ENCODE data around the gene IFITM10. TPM values are rescaled to one million over a fixed set of nuclear protein-coding genes. Genes with fewer than 3 reads are reported as not detected.

Gene IFITM10
- total RNA-seq, 4 donors from 2014 or later: 0.13 to 0.85 (median 0.31) TPM; not detected in 1

GRCh38 chr11:1763336-1763795, 13.0 kb upstream of the IFITM10 start:
- Histone ChIP-seq H3K36me3 (peaks cover 0 to 34% of the 10 kb centered on the region in 2 donors), H3K27me3 (no peaks in the 10 kb centered on the region), H3K9me3 (no peaks in the 10 kb centered on the region), H3K27ac (peak overlapping the region; percentile 10 to 91 (median 81)), H3K4me3 (peak overlapping the region; percentile 83 to 98), H3K4me1 (peaks cover 0 to 59% (median 36%) of the 10 kb centered on the region in 3 donors)
- no peak for ATAC-seq
- TF ChIP-seq POLR2AphosphoS5 (IDR thresholded peaks at IDR 0.05) (no peak), EP300 (IDR thresholded peaks at IDR 0.05) (no peak), POLR2A (IDR thresholded peaks at IDR 0.05) (no peak), CTCF (IDR thresholded peaks at IDR 0.05) (no peak)
- no CpG with 5 or more reads among the region's 32 CpGs for WGBS, 2 donors (ENCODE audit: low coverage in 1 of 2)

GRCh38 chr11:1762537-1763302, 12.3 kb upstream of the IFITM10 start:
- Histone ChIP-seq H3K36me3 (peaks cover 0 to 40% of the 10 kb centered on the region in 2 donors), H3K4me3 (peak overlapping the region; percentile 83 to 98), H3K27me3 (no peaks in the 10 kb centered on the region), H3K4me1 (peaks cover 0 to 60% (median 36%) of the 10 kb centered on the region in 3 donors), H3K27ac (peak overlapping the region in 3 of 4 donors; percentile 79 to 91 (median 83)), H3K9me3 (no peaks in the 10 kb centered on the region)
- ATAC-seq: peak; percentile 20
- no CpG with 5 or more reads among the region's 16 CpGs for WGBS, 2 donors (ENCODE audit: low coverage in 1 of 2)
- no peak for TF ChIP-seq EP300 (IDR thresholded peaks at IDR 0.05)
- no peak for TF ChIP-seq POLR2A (IDR thresholded peaks at IDR 0.05)
- no peak for TF ChIP-seq POLR2AphosphoS5 (IDR thresholded peaks at IDR 0.05)
- TF ChIP-seq CTCF (IDR thresholded peaks at IDR 0.05): no peak

DNA sequence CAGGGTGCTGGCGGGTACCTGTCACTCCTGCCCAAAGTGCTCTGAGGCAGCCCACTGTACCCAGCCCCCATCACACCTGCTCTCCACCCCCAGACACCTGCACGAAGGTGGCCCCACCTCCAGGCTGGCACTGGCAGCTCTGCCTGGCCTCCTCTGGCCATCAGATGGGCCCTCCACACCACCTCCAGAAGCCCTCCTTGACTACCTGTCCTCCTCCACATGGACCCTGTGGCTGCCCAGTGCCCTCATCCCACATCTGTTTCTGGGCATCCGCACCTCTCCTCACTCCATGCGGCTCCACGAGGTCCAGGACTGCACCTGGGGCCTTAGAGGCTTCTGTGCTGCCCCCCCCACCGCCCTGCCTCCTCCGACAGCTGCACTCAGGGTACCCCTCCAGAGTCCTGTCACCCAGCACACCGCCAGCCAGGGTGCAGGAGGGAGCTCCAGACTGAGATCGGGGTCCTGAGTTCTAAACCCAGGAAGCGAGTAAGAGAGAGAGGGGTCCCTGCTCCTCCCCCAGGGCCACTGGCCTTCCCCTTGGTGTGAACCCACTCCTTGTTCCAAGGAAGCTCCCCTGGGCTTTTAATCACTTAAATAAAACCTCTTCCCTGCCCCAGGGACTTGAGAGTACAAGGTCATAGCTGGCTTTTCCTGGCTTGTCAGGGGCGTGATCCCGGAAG, 11.6 kb upstream of the IFITM10 start:
- Histone ChIP-seq H3K36me3 (peaks cover 0 to 47% of the 10 kb centered on the region in 2 donors), H3K9me3 (no peaks in the 10 kb centered on the region), H3K4me3 (peak overlapping the region in 1 of 2 donors; percentile 98), H3K27me3 (no peaks in the 10 kb centered on the region), H3K4me1 (peaks cover 0 to 60% (median 36%) of the 10 kb centered on the region in 3 donors), H3K27ac (peak overlapping the region in 3 of 4 donors; percentile 58 to 91 (median 83))
- 50% methylated on average over 2 of the region's 12 CpGs; no CpG with 5 or more reads in 1 of the 2 donors for WGBS, 2 donors (ENCODE audit: low coverage in 1 of 2)
- no peak for ATAC-seq
- TF ChIP-seq POLR2A (IDR thresholded peaks at IDR 0.05) (no peak), POLR2AphosphoS5 (IDR thresholded peaks at IDR 0.05) (peak; percentile 34)

- Histone ChIP-seq H3K27ac (peak overlapping the region in 3 of 4 donors; percentile 62 to 91 (median 83)), H3K9me3 (no peaks in the 10 kb centered on the region), H3K36me3 (peaks cover 0 to 54% of the 10 kb centered on the region in 2 donors), H3K4me3 (peak overlapping the region in 1 of 2 donors; percentile 98), H3K27me3 (no peaks in the 10 kb centered on the region), H3K4me1 (peaks cover 0 to 62% (median 36%) of the 10 kb centered on the region in 3 donors)
- no peak for TF ChIP-seq POLR2A (IDR thresholded peaks at IDR 0.05)
- no peak for TF ChIP-seq CTCF (IDR thresholded peaks at IDR 0.05)
- no peak for TF ChIP-seq EP300 (IDR thresholded peaks at IDR 0.05)
- no peak for TF ChIP-seq POLR2AphosphoS5 (IDR thresholded peaks at IDR 0.05)
- WGBS, 2 donors (ENCODE audit: low coverage in 1 of 2): 87 to 93% methylated on average over 3 of the region's 28 CpGs
- no peak for ATAC-seq
Observed at GRCh38 chr11:1761110-1761856, 10.9 kb upstream of the IFITM10 start.
